ENCODE results near the gene MIEN1.

GRCh38 chr17:39722104-39722503, 8.2 kb downstream of the MIEN1 start:
- TF ChIP-seq, protein P1, sequence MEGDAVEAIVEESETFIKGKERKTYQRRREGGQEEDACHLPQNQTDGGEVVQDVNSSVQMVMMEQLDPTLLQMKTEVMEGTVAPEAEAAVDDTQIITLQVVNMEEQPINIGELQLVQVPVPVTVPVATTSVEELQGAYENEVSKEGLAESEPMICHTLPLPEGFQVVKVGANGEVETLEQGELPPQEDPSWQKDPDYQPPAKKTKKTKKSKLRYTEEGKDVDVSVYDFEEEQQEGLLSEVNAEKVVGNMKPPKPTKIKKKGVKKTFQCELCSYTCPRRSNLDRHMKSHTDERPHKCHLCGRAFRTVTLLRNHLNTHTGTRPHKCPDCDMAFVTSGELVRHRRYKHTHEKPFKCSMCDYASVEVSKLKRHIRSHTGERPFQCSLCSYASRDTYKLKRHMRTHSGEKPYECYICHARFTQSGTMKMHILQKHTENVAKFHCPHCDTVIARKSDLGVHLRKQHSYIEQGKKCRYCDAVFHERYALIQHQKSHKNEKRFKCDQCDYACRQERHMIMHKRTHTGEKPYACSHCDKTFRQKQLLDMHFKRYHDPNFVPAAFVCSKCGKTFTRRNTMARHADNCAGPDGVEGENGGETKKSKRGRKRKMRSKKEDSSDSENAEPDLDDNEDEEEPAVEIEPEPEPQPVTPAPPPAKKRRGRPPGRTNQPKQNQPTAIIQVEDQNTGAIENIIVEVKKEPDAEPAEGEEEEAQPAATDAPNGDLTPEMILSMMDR (IDR thresholded peaks at IDR 0.05; ENCODE audit: low read depth, low read length), result no peak
- TF ChIP-seq EZH2phosphoT487 (IDR thresholded peaks at IDR 0.05; ENCODE audit: low read depth), result no peak

All from OCI-LY3 (cell line).